Endothelial cell of umbilical vein (primary cell): Measurements from ENCODE around the gene COG5. TPM values are rescaled to one million over a fixed set of nuclear protein-coding genes. Genes with fewer than 3 reads are reported as not detected.

Source experiments
- BruUV-seq: library from RNA; stranded (reverse); fragments of 400-500 nt; replicated peaks from 2 replicates; lab custom pipeline; 2021; lab: Mats Ljungman, UMichigan
- CTCF ChIA-PET: fragments of 300-600, 350-600 bp; sonication (Branson Sonifier 250); formaldehyde crosslinking; loops from one replicate; lab custom pipeline; 2021; ENCODE audit warnings: antibody characterized with exemption, inconsistent platforms; lab: Charles Lee
- POLR2A ChIA-PET: fragments of 300-600, 350-600 bp; sonication (Branson Sonifier 250); formaldehyde crosslinking; loops from one replicate; lab custom pipeline; 2021; ENCODE audit warnings: antibody characterized with exemption, inconsistent platforms; lab: Charles Lee
- DNase-seq: peaks from one replicate; pipeline ENCODE4 v3.0.0-alpha.2; 2011; ENCODE audit warnings: low read depth, low spot score
- FAIRE-seq: peaks from 2 replicates; lab custom pipeline; 2011; peaks lifted over from hg19 to GRCh38; lab: Jason Lieb, UNC
- H2AFZ ChIP-seq: 2 replicates; pipeline ENCODE4 v1.6.0; 2012; ENCODE audit warnings: low read depth, low read length, control low read depth, inconsistent platforms
- H3K27ac ChIP-seq: 2 replicates; pipeline ENCODE4 v1.5.1; 2011; ENCODE audit warnings: low read depth, mild to moderate bottlenecking, control low read depth, low read length, moderate library complexity; ENCODE audit not compliant: insufficient read depth
- H3K27me3 ChIP-seq, 2 experiments: 2 replicates each; pipeline versions ENCODE4 v1.6.0 to v1.6.1; 2011; ENCODE audit warnings: low read length in 2 of 2, mixed read lengths in 1 of 2; ENCODE audit not compliant: control insufficient read depth in 2 of 2, insufficient read depth in 2 of 2
- H3K36me3 ChIP-seq, 2 experiments: 2 replicates in 1 of 2; 3 replicates in 1 of 2; pipeline ENCODE4 v1.5.1; 2011; ENCODE audit warnings: low read length in 2 of 2, mild to moderate bottlenecking in 1 of 2, moderate library complexity in 1 of 2; ENCODE audit not compliant: control insufficient read depth in 2 of 2, insufficient read depth in 2 of 2; ENCODE audit errors: extremely low read depth in 1 of 2
- H3K4me1 ChIP-seq: 3 replicates; pipeline ENCODE4 v1.5.1; 2011; ENCODE audit warnings: mild to moderate bottlenecking, low read length; ENCODE audit not compliant: control insufficient read depth, insufficient read depth; ENCODE audit errors: extremely low read depth
- H3K4me2 ChIP-seq: 2 replicates; pipeline ENCODE4 v1.6.1; 2011; ENCODE audit warnings: low read length, control low read depth, mixed read lengths; ENCODE audit not compliant: insufficient read depth
- H3K4me3 ChIP-seq, 3 experiments: fragments of 200-600 bp in 1 of 3; sonication (generic), shearing (Covaris generic) in 1 of 3; replicated peaks in 1 of 3; 2 replicates each; pipeline ENCODE4 v1.5.1; 2011 to 2016; ENCODE audit warnings: control low read depth in 3 of 3, low read length in 3 of 3, mild to moderate bottlenecking in 2 of 3, inconsistent platforms in 1 of 3, low read depth in 1 of 3, moderate library complexity in 1 of 3; ENCODE audit not compliant: insufficient read depth in 1 of 3
- H3K79me2 ChIP-seq: 2 replicates; pipeline ENCODE4 v1.6.0; 2012; ENCODE audit warnings: low read length, inconsistent platforms; ENCODE audit not compliant: control insufficient read depth, insufficient read depth
- H3K9ac ChIP-seq: replicated peaks from 2 replicates; pipeline ENCODE3; 2011; ENCODE audit warnings: low read length, control low read depth; ENCODE audit not compliant: insufficient read depth; ENCODE audit errors: extremely low read depth
- H3K9me1 ChIP-seq: replicated peaks from 3 replicates; pipeline ENCODE4 v1.6.0; 2011; ENCODE audit warnings: mild to moderate bottlenecking, low read length; ENCODE audit not compliant: control insufficient read depth, insufficient read depth; ENCODE audit errors: extremely low read depth
- H3K9me3 ChIP-seq: replicated peaks from 2 replicates; pipeline ENCODE4 v1.5.1; 2012; ENCODE audit warnings: low read length, inconsistent platforms; ENCODE audit not compliant: control insufficient read depth, insufficient read depth
- H4K20me1 ChIP-seq: replicated peaks from 2 replicates; pipeline ENCODE3; 2011; ENCODE audit warnings: mild to moderate bottlenecking, low read length; ENCODE audit not compliant: control insufficient read depth, insufficient read depth; ENCODE audit errors: extremely low read depth
- CTCF ChIP-seq, 2 donors: IDR thresholded peaks; 1 replicate in 1 of 2; 2 replicates in 1 of 2; pipeline ENCODE4 v1.5.1; 2011; ENCODE audit warnings: low read length in 2 of 2, mild to moderate bottlenecking in 2 of 2, moderate library complexity in 2 of 2, control low read depth in 1 of 2, inconsistent platforms in 1 of 2, low read depth in 1 of 2; ENCODE audit not compliant: insufficient read depth in 1 of 2; ENCODE audit errors: extremely low read depth in 1 of 2
- EZH2 ChIP-seq: IDR thresholded peaks from 2 replicates; pipeline ENCODE4 v1.6.1; 2012; ENCODE audit warnings: borderline replicate concordance, low read depth, mild to moderate bottlenecking, moderate library complexity, low read length, inconsistent platforms; ENCODE audit not compliant: severe bottlenecking
- FOS ChIP-seq: IDR thresholded peaks from 2 replicates; pipeline ENCODE4 v1.6.1; 2011; ENCODE audit warnings: mild to moderate bottlenecking, low read length, moderate library complexity, borderline replicate concordance; ENCODE audit not compliant: insufficient read depth
- JUN ChIP-seq: IDR thresholded peaks from 2 replicates; pipeline ENCODE4 v1.6.1; 2011; ENCODE audit warnings: borderline replicate concordance, low read depth; ENCODE audit not compliant: insufficient read length, insufficient read depth
- MYC ChIP-seq: IDR thresholded peaks from one replicate; pipeline ENCODE4 v1.6.1; 2011; ENCODE audit warnings: mild to moderate bottlenecking, low read depth, low read length
- dilution Hi-C: fragments of 300-500 bp; cut with MboI; formaldehyde crosslinking; loops from one replicate; pipeline ENCODE4 v1.15.0; 2019; ENCODE audit warnings: low sequenced_read_pairs; ENCODE audit not compliant: extremely low pct_ligation_motif_present
- intact Hi-C: fragments of 100-400 bp; cut with micrococcal nuclease; formaldehyde crosslinking; loops from one replicate; pipeline ENCODE4 v1.10.0; 2022
- polyA plus RNA-seq, 4 experiments: library from polyadenylated mRNA; depleted of rRNA in 3 of 4; stranded (reverse) in 3 of 4; unstranded in 1 of 4; fragments of >200 nt; gene quantifications; 2 replicates each; pipeline versions ENCODE4 v1.2.1 to v1.2.3, GENCODE V29; 2011 to 2012; ENCODE audit warnings: missing spikeins in 1 of 4
- total RNA-seq: library from RNA; stranded (reverse); gene quantifications from 2 replicates; pipeline ENCODE4 v1.2.3, GENCODE V29; 2021

COG5 gene
- total and polyA plus RNA-seq, 2 donors (not counting 3 experiments of a cell fraction or from before 2014, with no cell fraction given), result 18.8 to 45.3 TPM

DNA sequence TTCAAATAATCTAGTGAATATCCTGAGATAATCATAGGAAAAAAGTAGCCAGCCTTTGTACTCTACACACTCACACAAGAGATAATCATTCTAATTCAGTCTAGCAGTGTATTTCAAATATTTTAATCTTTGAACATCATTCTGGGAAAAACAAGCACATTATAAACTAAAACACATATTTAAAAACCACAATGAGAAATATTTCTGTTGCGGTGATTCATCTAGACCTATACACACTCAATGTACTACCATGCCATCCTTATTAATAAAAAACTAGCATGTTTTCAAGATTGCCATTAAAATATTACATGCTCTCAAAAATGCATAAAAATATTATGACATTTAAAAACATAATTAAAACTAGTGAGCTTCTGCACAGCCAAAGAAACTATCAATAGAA is 11.8 kb downstream of the COG5 start:
- Histone ChIP-seq H3K9ac (no peak overlapping the region), H4K20me1 (peaks cover 2% of the 10 kb centered on the region), H3K4me1 (no peaks in the 10 kb centered on the region), H2AFZ (no peak overlapping the region), H3K4me2 (no peak overlapping the region), H3K4me3 (no peak overlapping the region), H3K27me3 (no peaks in the 10 kb centered on the region), H3K9me3 (no peaks in the 10 kb centered on the region), H3K36me3 (peaks cover 0 to 11% of the 10 kb centered on the region in 2 experiments), H3K27ac (no peak overlapping the region), H3K9me1 (no peaks in the 10 kb centered on the region), H3K79me2 (peaks cover 28% of the 10 kb centered on the region)
- TF ChIP-seq MYC (no peak), JUN (no peak)
- CTCF ChIA-PET, result interaction anchor here (1.7 kb wide), 1 partner anchor 51 kb away, joined by 4 read pairs; no protein-coding TSS in a partner anchor
- no peak for DNase-seq
- no TSS peak for BruUV-seq
- no peak for FAIRE-seq
- POLR2A ChIA-PET, result no interaction called here
- intact Hi-C loops (no loop called here), dilution Hi-C loops (no loop called here)

- no peaks in the 10 kb centered on the region for H3K27me3 ChIP-seq
- BruUV-seq, result no TSS peak
- H3K36me3 ChIP-seq, result peaks cover 3 to 4% of the 10 kb centered on the region in 2 experiments
- no peaks in the 10 kb centered on the region for H3K9me1 ChIP-seq
- no peaks in the 10 kb centered on the region for H3K4me1 ChIP-seq
- no peak overlapping the region for H2AFZ ChIP-seq
- CTCF ChIA-PET, result no interaction called here
- no peak overlapping the region for H3K4me2 ChIP-seq
- H4K20me1 ChIP-seq, result no peaks in the 10 kb centered on the region
- H3K27ac ChIP-seq, result no peak overlapping the region
- intact Hi-C loops (no loop called here), dilution Hi-C loops (no loop called here)
- no peak overlapping the region for H3K9ac ChIP-seq
- POLR2A ChIA-PET, result no interaction called here
- peaks cover 19% of the 10 kb centered on the region for H3K79me2 ChIP-seq
- no peak overlapping the region for H3K4me3 ChIP-seq
- H3K9me3 ChIP-seq, result no peaks in the 10 kb centered on the region
- TF ChIP-seq FOS (no peak), CTCF (IDR thresholded peaks at IDR 0.05; ENCODE audit: extremely low read depth in 1 of 2, insufficient read depth in 1 of 2, low read depth in 1 of 2, low read length in 2 of 2) (no peak), EZH2 (no peak), MYC (no peak)
- no peak for DNase-seq
- peak; percentile 4 for FAIRE-seq
Measured at GRCh38 chr7:107544848-107545591, 18.7 kb downstream of the COG5 start.
